Measurements from ENCODE around the gene COL2A1. TPM values are rescaled to one million over a fixed set of nuclear protein-coding genes. Genes with fewer than 3 reads are reported as not detected.

Gene COL2A1
- total and polyA plus RNA-seq, 2 donors (not counting 3 experiments of a cell fraction or from before 2014, with no cell fraction given) = not detected

GRCh38 chr12:47963340-47964040 is 40.8 kb downstream of the COL2A1 start, which contains the start of gene TMEM106C:
Gene TMEM106C (plus strand): TSS chr12:47963596. CDS start chr12:47964237, 641 bp downstream.
- peak; percentile 25 for TF ChIP-seq POLR2A (IDR thresholded peaks at IDR 0.05; ENCODE audit: low read depth, low read length)
- TF ChIP-seq MYC (IDR thresholded peaks at IDR 0.05; ENCODE audit: low read depth, low read length) = no peak
- no peak for TF ChIP-seq EZH2 (IDR thresholded peaks at IDR 0.05; ENCODE audit: borderline replicate concordance, low read depth, low read length, severe bottlenecking)
- TF ChIP-seq CTCF (IDR thresholded peaks at IDR 0.05; ENCODE audit: extremely low read depth in 1 of 2, insufficient read depth in 1 of 2, low read depth in 1 of 2, low read length in 2 of 2) = peak; percentile 98 to 99
- no peak within 1 kb of the TSS for H3K27ac ChIP-seq (ENCODE audit: insufficient read depth, low read depth, low read length)
- FAIRE-seq (peak; percentile 86), DNase-seq (ENCODE audit: low read depth, low spot score) (peak; percentile 93)
- peak within 1 kb of the TSS; percentile 99 for H2AFZ ChIP-seq (ENCODE audit: low read depth, low read length)
- ChIA-PET CTCF (interaction anchor here (0.6 to 5.9 kb wide), 28 partner anchors 10 to 655 kb away, joined by 3 to 56 read pairs (median 4); partner anchors contain the start of gene VDR), POLR2A (interaction anchor here (0.7 kb wide), 1 partner anchor 69 kb away, joined by 3 read pairs; no protein-coding TSS in a partner anchor)
- peaks cover 0 to 2% of the 10 kb centered on the region in 2 experiments for H3K36me3 ChIP-seq (ENCODE audit: control insufficient read depth in 2 of 2, extremely low read depth in 1 of 2, insufficient read depth in 2 of 2, low read length in 2 of 2)
- peak within 1 kb of the TSS; percentile 83 for H3K4me2 ChIP-seq (ENCODE audit: insufficient read depth, low read length)
- no peaks in the 10 kb centered on the region for H3K79me2 ChIP-seq (ENCODE audit: control insufficient read depth, insufficient read depth, low read length)
- no TSS peak for BruUV-seq (replicated peaks)
- H3K9ac ChIP-seq (replicated peaks; ENCODE audit: extremely low read depth, insufficient read depth, low read length) = peak within 1 kb of the TSS; percentile 71
- H3K27me3 ChIP-seq (ENCODE audit: control insufficient read depth in 2 of 2, insufficient read depth in 2 of 2, low read length in 2 of 2) = peaks cover under 1 to 4% of the 10 kb centered on the region in 2 experiments
- no peaks in the 10 kb centered on the region for H4K20me1 ChIP-seq (replicated peaks; ENCODE audit: control insufficient read depth, extremely low read depth, insufficient read depth, low read length)
- H3K4me1 ChIP-seq (ENCODE audit: control insufficient read depth, extremely low read depth, insufficient read depth, low read length) = peaks cover 7% of the 10 kb centered on the region
- dilution Hi-C loops (cut with MboI; ENCODE audit: extremely low pct_ligation_motif_present, low sequenced_read_pairs) (no loop called here), intact Hi-C loops (cut with micrococcal nuclease) (loop anchor here (1.0 to 10.0 kb wide), 4 partner anchors 39 to 651 kb away; partner anchors contain the start of gene COL2A1)
- no peaks in the 10 kb centered on the region for H3K9me3 ChIP-seq (replicated peaks; ENCODE audit: control insufficient read depth, insufficient read depth, low read length)
- H3K4me3 ChIP-seq (replicated peaks in 1 of 3; ENCODE audit: insufficient read depth in 1 of 3, low read depth in 1 of 3, low read length in 3 of 3) = peak within 1 kb of the TSS; percentile 59 to 87 (median 70)
- no peaks in the 10 kb centered on the region for H3K9me1 ChIP-seq (replicated peaks; ENCODE audit: control insufficient read depth, extremely low read depth, insufficient read depth, low read length)

Measured in endothelial cell of umbilical vein (primary cell).